ENCODE results near the gene DAPK1. TPM values are rescaled to one million over a fixed set of nuclear protein-coding genes. Genes with fewer than 3 reads are reported as not detected.

DAPK1 gene
- total RNA-seq, 1 donor from 2014 or later, result 0.79 TPM

DNA sequence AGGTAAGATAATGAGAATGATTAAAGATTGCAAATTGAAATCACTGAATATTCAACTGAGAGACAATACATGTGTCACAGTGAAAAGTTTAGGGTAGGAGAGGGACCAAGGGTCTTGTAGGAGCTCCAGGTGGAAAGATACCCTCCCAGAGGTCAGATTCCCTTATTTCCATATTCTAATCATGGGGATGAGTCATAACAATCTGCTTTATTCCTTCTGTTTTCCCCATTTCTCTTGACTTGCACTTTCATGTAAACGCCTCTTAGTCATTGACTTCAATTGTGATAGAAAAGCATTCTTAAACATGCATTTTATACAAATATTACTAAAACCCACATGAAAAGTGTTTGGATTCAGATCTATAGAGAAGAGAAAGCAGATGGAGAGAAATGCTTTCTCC is 147.0 kb downstream of the DAPK1 start:
- DNase-seq (ENCODE audit: low read depth) (no peak), FAIRE-seq (no peak)
- no peaks in the 10 kb centered on the region for H3K36me3 ChIP-seq (ENCODE audit: control insufficient read depth, insufficient read depth, low read length)
- TF ChIP-seq, protein P1, sequence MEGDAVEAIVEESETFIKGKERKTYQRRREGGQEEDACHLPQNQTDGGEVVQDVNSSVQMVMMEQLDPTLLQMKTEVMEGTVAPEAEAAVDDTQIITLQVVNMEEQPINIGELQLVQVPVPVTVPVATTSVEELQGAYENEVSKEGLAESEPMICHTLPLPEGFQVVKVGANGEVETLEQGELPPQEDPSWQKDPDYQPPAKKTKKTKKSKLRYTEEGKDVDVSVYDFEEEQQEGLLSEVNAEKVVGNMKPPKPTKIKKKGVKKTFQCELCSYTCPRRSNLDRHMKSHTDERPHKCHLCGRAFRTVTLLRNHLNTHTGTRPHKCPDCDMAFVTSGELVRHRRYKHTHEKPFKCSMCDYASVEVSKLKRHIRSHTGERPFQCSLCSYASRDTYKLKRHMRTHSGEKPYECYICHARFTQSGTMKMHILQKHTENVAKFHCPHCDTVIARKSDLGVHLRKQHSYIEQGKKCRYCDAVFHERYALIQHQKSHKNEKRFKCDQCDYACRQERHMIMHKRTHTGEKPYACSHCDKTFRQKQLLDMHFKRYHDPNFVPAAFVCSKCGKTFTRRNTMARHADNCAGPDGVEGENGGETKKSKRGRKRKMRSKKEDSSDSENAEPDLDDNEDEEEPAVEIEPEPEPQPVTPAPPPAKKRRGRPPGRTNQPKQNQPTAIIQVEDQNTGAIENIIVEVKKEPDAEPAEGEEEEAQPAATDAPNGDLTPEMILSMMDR (IDR thresholded peaks at IDR 0.05; ENCODE audit: insufficient read depth, low read length, severe bottlenecking), result no peak
- no peak overlapping the region for H3K4me3 ChIP-seq (ENCODE audit: low read depth, low read length)
- no peaks in the 10 kb centered on the region for H3K27me3 ChIP-seq (ENCODE audit: control insufficient read depth, insufficient read depth, low read length)

DNA sequence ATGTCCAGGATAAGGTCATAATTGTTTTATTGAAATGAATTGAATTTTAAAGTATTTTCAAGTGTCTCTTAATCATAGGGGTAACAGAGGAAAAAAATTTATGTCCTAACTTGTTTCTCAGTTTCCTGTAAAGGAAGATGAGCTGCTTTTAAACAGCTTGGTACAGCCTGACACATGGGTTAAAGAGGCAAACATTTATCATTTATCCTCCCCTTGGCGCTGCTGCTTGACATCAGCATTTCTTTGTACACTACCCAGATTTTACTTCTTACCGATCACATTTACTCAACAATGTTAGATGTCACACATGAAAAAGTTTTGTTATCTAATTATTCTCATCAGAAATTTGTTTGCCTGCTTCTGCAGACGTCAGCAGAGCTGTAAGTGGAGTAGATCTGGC is 148.9 kb downstream of the DAPK1 start:
- Histone ChIP-seq H3K4me3 (ENCODE audit: low read depth, low read length) (no peak overlapping the region), H3K36me3 (ENCODE audit: control insufficient read depth, insufficient read depth, low read length) (no peaks in the 10 kb centered on the region), H3K27me3 (ENCODE audit: control insufficient read depth, insufficient read depth, low read length) (no peaks in the 10 kb centered on the region)
- no peak for DNase-seq (ENCODE audit: low read depth)
- no peak for FAIRE-seq
- TF ChIP-seq, protein P1 (IDR thresholded peaks at IDR 0.05; ENCODE audit: insufficient read depth, low read length, severe bottlenecking), result no peak

DNA sequence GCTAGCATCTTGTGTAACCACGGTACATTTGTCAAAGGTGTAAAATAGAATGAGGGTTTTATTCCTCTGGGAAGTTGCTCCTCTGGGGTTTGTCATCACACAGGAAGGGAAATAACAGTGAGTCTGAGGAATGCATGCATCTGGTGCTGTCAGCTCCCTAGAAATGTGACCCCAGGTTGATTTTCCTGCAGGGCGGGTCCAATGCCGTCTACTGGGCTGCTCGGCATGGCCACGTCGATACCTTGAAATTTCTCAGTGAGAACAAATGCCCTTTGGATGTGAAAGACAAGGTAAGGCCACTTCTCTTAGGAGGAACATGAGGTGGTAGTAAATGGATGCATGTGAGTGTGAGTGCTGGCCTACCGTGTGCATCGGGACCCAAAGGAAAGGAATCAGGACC is 149.4 kb downstream of the DAPK1 start:
- no peak overlapping the region for H3K4me3 ChIP-seq (ENCODE audit: low read depth, low read length)
- TF ChIP-seq, protein P1 (IDR thresholded peaks at IDR 0.05; ENCODE audit: insufficient read depth, low read length, severe bottlenecking), result no peak
- no peak for FAIRE-seq
- no peaks in the 10 kb centered on the region for H3K36me3 ChIP-seq (ENCODE audit: control insufficient read depth, insufficient read depth, low read length)
- H3K27me3 ChIP-seq (ENCODE audit: control insufficient read depth, insufficient read depth, low read length), result no peaks in the 10 kb centered on the region
- no peak for DNase-seq (ENCODE audit: low read depth)

DNA sequence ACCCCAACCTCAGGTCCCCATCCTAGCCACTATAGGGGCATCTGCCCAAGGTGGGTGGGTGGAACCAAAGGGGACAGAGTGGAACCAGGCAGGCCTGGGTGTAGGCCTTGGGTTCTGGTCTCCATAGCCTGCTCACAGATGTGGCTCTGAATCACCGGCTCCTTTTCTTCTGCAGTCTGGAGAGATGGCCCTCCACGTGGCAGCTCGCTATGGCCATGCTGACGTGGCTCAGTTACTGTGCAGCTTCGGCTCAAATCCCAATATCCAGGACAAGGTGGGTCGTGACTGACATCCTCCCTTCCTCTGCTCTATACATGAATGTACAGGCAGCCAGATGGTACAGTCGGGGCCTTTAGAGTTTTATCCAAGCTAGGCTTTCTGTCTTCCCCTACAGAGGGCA is 150.9 kb downstream of the DAPK1 start:
- no peaks in the 10 kb centered on the region for H3K27me3 ChIP-seq (ENCODE audit: control insufficient read depth, insufficient read depth, low read length)
- H3K36me3 ChIP-seq (ENCODE audit: control insufficient read depth, insufficient read depth, low read length), result no peaks in the 10 kb centered on the region
- H3K4me3 ChIP-seq (ENCODE audit: low read depth, low read length), result no peak overlapping the region
- TF ChIP-seq, protein P1 (IDR thresholded peaks at IDR 0.05; ENCODE audit: insufficient read depth, low read length, severe bottlenecking), result no peak
- no peak for FAIRE-seq
- no peak for DNase-seq (ENCODE audit: low read depth)

DNA sequence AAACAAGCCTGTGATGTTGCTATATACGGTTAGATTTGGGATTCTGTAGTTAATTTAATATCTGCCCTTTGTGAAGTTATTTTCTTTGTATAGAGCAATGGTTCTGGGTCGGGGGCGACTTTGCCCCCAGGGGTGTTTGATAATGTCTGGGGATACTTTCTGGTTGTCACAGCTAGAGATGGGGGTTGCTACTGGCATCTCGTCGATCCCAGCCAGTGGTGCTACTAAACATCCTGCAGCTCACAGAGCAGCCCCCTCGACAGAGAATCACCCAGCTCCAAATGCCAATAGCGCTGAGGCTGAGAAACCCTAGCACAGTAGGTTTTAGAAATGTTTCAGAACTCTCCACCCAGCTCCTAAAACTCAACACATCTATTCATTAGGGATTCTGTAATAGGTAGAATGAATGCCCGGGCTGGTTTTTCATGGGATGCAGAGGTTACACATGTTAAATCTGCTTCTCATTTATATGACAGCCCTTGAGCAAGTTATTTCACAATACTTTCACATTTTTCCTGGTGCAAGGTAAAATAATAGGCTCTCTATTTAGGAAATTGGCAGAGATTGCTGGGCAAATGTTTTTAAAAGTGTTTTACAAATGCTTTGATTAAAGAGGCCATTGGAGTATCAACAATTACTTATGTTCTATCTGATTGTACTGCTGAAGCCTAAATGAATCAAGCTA is 153.1 kb downstream of the DAPK1 start:
- H3K27me3 ChIP-seq (ENCODE audit: control insufficient read depth, insufficient read depth, low read length), result no peaks in the 10 kb centered on the region
- H3K36me3 ChIP-seq (ENCODE audit: control insufficient read depth, insufficient read depth, low read length), result no peaks in the 10 kb centered on the region
- DNase-seq (ENCODE audit: low read depth) (no peak), FAIRE-seq (no peak)
- TF ChIP-seq, protein P1 (IDR thresholded peaks at IDR 0.05; ENCODE audit: insufficient read depth, low read length, severe bottlenecking), result no peak
- no peak overlapping the region for H3K4me3 ChIP-seq (ENCODE audit: low read depth, low read length)

DNA sequence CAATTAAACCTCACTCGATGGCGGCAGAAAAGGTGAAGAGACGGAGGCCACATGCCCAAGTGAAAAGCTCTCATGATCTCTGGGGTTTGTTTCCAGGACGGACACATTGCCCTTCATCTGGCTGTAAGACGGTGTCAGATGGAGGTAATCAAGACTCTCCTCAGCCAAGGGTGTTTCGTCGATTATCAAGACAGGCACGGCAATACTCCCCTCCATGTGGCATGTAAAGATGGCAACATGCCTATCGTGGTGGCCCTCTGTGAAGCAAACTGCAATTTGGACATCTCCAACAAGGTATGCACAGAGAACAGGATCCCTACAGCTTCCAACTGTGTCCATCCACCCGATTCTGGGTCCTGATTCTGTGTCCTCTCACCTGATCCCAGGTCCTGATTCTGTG is 153.8 kb downstream of the DAPK1 start:
- TF ChIP-seq, protein P1 (IDR thresholded peaks at IDR 0.05; ENCODE audit: insufficient read depth, low read length, severe bottlenecking), result no peak
- H3K27me3 ChIP-seq (ENCODE audit: control insufficient read depth, insufficient read depth, low read length), result no peaks in the 10 kb centered on the region
- H3K36me3 ChIP-seq (ENCODE audit: control insufficient read depth, insufficient read depth, low read length), result no peaks in the 10 kb centered on the region
- H3K4me3 ChIP-seq (ENCODE audit: low read depth, low read length), result no peak overlapping the region
- no peak for DNase-seq (ENCODE audit: low read depth)
- FAIRE-seq, result no peak
